CD4-positive, alpha-beta T cell treated with Interleukin-21 for 1 hour (primary cell): ENCODE data around the gene NOC2L.
"Not testable (repeated sequence)": the region's sequence is repeated elsewhere in the genome, so short reads cannot be mapped to it uniquely, and the experiment has no call there.

Experiments
- DNase-seq: peaks from one replicate; pipeline ENCODE4 v3.0.0-alpha.2; 2020

The NOC2L gene

GRCh38 chr1:897951-898350 is 61.1 kb downstream of the NOC2L start:
- DNase-seq = not testable (repeated sequence)

GRCh38 chr1:897226-897625 is 61.8 kb downstream of the NOC2L start:
- DNase-seq = no peak
